WERI-Rb-1 (cell line): ENCODE data around the gene GPHA2.
A peak's percentile ranks its signal among the peaks of the same experiment; 100 is the strongest.

Source experiments
- DNase-seq: peaks from one replicate; pipeline ENCODE4 v3.0.0-alpha.2; 2020
- H3K27ac ChIP-seq: fragments of 250-450 bp; sonication (Bioruptor Pico); 2 replicates; pipeline ENCODE4 v1.5.1; 2020; ENCODE audit warnings: mild to moderate bottlenecking, moderate library complexity
- H3K27me3 ChIP-seq: fragments of 250-450 bp; sonication (Bioruptor Pico); 2 replicates; pipeline ENCODE4 v1.5.1; 2021; ENCODE audit warnings: mild to moderate bottlenecking, low read depth, moderate library complexity; ENCODE audit not compliant: insufficient read depth, severe bottlenecking
- H3K36me3 ChIP-seq: fragments of 250-450 bp; sonication (Bioruptor Pico); 2 replicates; pipeline ENCODE4 v1.5.1; 2020; ENCODE audit warnings: mild to moderate bottlenecking, moderate library complexity
- H3K4me3 ChIP-seq: 2 replicates; pipeline ENCODE4 v1.5.1; 2011; ENCODE audit warnings: low read depth, mild to moderate bottlenecking, control low read depth, low read length
- H3K9me3 ChIP-seq: fragments of 250-450 bp; sonication (Bioruptor Pico); 2 replicates; pipeline ENCODE4 v1.5.1; 2021; ENCODE audit warnings: mild to moderate bottlenecking, moderate library complexity; ENCODE audit not compliant: severe bottlenecking
- TF ChIP-seq, protein P1 (sequence below): IDR thresholded peaks from 2 replicates; pipeline ENCODE4 v1.5.1; 2011; ENCODE audit warnings: low read depth, mild to moderate bottlenecking, control low read depth, inconsistent platforms, low read length

The GPHA2 gene

DNA sequence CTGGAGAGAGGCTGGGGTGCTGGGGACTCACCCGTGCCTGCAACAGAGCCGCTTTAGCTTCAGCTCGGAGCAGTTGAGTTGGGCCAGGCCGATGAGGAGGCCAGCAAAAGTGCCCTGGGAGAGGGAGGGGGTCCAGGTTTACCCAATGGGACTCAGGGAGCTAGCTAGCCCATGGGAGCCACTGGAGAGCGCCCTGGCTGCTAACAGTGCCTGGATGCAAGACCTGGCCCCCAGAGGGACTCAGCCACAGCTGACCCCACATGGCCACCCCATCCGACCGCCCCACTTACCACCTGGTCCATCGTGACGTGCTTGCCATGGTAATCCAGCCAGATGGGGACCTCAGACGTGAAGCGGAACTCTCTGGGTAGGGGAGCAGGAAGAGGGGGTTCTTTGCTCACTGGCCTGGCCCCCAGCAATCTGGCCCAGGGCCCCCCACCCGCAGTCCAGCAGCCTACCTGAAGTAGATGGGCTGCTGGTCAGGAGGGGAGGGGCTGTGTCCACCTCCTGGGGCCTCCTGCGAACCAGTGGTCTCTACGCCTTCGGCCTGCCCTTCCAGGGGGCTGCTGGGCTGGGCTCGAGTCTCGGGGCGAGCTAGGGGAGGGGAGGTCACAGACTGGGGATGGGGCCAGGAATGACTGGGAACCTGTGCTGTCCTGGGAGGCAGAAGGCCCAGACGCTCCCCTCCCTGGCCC is 38.2 kb downstream of the GPHA2 start:
- Histone ChIP-seq H3K4me3 (no peak overlapping the region), H3K36me3 (peaks cover 22% of the 10 kb centered on the region), H3K27me3 (no peaks in the 10 kb centered on the region), H3K9me3 (no peaks in the 10 kb centered on the region), H3K27ac (no peak overlapping the region)
- DNase-seq = no peak
- TF ChIP-seq, protein P1, sequence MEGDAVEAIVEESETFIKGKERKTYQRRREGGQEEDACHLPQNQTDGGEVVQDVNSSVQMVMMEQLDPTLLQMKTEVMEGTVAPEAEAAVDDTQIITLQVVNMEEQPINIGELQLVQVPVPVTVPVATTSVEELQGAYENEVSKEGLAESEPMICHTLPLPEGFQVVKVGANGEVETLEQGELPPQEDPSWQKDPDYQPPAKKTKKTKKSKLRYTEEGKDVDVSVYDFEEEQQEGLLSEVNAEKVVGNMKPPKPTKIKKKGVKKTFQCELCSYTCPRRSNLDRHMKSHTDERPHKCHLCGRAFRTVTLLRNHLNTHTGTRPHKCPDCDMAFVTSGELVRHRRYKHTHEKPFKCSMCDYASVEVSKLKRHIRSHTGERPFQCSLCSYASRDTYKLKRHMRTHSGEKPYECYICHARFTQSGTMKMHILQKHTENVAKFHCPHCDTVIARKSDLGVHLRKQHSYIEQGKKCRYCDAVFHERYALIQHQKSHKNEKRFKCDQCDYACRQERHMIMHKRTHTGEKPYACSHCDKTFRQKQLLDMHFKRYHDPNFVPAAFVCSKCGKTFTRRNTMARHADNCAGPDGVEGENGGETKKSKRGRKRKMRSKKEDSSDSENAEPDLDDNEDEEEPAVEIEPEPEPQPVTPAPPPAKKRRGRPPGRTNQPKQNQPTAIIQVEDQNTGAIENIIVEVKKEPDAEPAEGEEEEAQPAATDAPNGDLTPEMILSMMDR = no peak

DNA sequence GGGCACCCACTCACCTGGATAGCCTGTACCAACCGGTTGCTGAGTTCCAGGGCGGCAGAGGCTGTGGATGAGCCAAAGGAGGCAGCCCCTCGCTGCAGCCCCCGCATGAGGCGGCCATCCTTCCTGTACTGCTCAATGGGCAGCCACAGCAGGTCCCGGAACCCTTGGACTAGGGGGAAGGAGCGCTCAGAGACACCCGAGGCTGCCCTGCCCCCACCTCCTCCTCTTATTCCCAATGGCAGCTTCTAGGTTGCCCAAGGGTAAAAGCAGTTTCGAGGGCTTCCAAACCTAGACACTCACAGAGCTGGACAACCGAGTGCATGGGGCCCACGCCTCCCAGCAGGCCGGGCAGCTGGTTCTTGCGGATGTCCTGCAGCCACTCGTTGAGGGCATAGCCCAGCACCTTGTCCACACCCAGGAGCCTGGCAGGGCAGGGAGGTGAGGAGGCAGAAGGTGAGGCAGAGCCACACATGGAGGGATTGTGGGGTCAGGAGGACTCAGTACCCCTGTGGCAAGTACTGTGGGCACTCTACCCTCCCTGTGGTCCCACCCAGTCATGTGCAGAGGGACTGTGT is 39.2 kb downstream of the GPHA2 start:
- no peak overlapping the region for H3K27ac ChIP-seq
- no peak overlapping the region for H3K4me3 ChIP-seq
- H3K27me3 ChIP-seq = no peaks in the 10 kb centered on the region
- peaks cover 22% of the 10 kb centered on the region for H3K36me3 ChIP-seq
- no peak for DNase-seq
- TF ChIP-seq, protein P1 = no peak
- H3K9me3 ChIP-seq = no peaks in the 10 kb centered on the region

DNA sequence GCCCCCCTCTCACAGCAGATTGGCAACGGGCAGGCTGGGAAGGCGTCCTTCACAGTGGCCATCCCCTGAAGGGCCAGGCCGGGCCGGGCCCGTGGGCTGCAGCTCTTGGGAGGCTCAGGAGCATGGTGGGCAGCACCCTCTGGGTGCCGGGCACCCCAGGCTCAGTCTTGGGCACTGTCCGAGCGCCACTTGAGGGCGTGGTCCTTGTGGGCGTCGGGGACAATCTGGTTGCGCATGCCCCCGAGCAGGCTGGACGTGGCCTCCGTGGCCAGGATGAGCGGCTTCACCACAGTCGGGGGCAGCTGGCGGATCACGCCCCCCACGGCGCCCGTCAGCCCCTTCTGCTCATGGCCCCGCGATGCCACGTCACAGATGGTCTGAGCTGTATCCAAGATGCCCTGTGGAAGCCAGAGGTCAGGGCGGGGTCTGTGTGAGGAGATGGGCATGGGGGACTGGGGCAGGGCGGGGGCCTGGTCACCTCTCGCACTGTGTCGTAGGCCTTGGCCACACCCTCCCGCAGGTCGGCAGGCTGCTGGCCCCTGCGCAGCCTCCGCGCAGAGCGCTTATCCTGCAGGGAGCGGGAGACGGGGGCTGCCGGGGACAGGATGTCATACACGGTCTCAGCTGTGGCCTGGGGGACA is 40.8 kb downstream of the GPHA2 start:
- H3K27me3 ChIP-seq = no peaks in the 10 kb centered on the region
- DNase-seq = no peak
- TF ChIP-seq, protein P1 = no peak
- no peak overlapping the region for H3K4me3 ChIP-seq
- H3K36me3 ChIP-seq = peaks cover 22% of the 10 kb centered on the region
- no peaks in the 10 kb centered on the region for H3K9me3 ChIP-seq
- H3K27ac ChIP-seq = no peak overlapping the region

DNA sequence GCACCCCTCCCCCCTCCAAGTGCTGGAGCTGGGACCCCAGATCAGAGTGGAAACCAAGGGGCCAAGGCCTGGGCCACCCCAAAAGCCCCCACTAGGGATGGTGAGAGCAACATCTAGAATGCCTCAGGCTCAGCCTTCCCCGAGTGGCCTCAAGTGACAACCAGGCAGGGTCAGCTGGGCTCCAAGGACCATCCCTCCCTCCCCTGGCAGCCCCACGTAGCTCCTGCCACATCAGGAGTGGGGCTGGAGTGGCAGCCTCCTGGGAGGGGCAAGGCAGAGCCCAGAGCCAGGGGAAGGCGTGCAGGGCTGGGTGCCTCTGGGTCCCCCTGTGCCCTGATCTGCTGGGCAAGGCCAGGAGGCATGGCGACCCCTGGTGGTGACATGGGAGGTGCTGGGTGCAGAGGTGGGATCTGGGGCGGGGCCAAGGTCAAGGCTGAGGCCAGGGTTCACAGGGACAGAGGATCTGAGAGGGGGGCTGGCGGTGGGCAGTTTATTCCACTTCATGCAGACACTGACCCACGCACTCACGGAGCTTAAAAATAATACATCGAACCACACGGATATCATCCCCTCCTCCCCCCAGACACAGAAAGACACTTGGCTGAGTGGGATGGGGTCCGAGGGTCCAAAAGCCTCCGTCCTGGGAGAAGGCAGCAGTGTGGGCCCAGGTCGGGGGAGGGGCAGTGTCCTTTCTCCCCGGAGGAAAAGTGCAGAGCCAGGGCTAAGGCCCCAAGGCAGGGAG is 41.5 kb downstream of the GPHA2 start:
- TF ChIP-seq, protein P1 = peak; percentile 98
- Histone ChIP-seq H3K27me3 (no peaks in the 10 kb centered on the region), H3K27ac (peak overlapping the region; percentile 36), H3K9me3 (no peaks in the 10 kb centered on the region), H3K4me3 (no peak overlapping the region), H3K36me3 (peaks cover 22% of the 10 kb centered on the region)
- DNase-seq = peak; percentile 89

DNA sequence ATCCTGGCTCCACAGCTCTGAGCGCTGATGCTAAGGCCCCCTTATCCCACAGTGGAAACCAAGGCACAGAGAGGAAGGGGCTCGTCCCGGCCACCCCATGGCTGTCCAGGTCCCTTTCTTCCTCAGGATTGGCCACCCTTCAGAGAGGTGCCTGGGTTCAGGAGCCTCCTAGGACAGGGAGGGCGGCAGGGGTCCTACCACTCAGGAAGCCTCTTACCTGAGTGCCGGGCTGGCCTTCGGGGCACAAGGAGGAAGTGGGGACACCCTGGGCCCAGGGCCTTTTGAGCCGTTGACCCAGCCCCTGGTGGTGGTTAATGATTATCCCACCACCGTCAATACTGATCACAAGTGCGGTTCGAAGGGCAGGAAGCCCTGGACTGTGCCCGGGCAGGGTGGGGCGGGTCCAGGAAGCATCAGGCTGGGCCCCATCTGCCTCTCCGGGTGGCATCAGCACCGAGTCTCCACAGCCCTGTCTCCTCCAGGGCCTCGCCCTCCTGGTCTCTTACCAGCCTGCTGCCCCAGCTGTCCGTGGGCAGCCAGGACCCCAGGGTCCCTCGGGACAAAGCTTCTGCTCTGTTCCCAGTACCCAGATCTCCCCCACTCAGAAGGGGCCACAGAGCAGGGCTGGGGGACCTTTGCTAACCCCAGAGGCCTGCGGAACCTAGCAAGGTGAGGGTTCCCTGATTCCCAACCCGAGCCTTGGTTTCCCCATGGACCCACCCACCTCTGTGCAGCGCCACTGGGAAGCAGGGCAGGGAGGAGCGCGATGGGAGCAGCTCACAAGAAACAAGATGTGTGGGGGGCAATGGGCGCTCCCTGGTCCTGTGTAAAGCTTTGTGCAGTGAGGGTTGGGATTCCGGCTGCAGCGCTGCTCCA is 42.3 kb downstream of the GPHA2 start:
- TF ChIP-seq, protein P1 = no peak
- H3K27ac ChIP-seq = peak overlapping the region; percentile 36; the same call in 1 of the 2 replicates
- DNase-seq = no peak
- H3K27me3 ChIP-seq = no peaks in the 10 kb centered on the region
- H3K4me3 ChIP-seq = no peak overlapping the region
- peaks cover 19% of the 10 kb centered on the region for H3K36me3 ChIP-seq
- no peaks in the 10 kb centered on the region for H3K9me3 ChIP-seq
